Mucosa of rectum (tissue), 2 donors: ENCODE results near the gene ZIC5.

Experiments used
- H3K27ac ChIP-seq, 2 donors: one replicate each; pipeline ENCODE4 v1.7.0; 2013; ENCODE audit warnings: inconsistent platforms in 2 of 2, low read depth in 2 of 2, low read length in 2 of 2
- H3K27me3 ChIP-seq, 2 donors: one replicate each; pipeline ENCODE4 v1.7.0; 2013; ENCODE audit warnings: low read length in 2 of 2; ENCODE audit not compliant: control insufficient read depth in 2 of 2, insufficient read depth in 2 of 2
- H3K36me3 ChIP-seq, 2 donors: one replicate each; pipeline ENCODE4 v1.7.0; 2013; ENCODE audit warnings: low read length in 2 of 2; ENCODE audit not compliant: control insufficient read depth in 2 of 2, insufficient read depth in 2 of 2
- H3K4me1 ChIP-seq, 2 donors: one replicate each; pipeline ENCODE4 v1.7.0; 2013; ENCODE audit warnings: low read length in 2 of 2, mild to moderate bottlenecking in 1 of 2; ENCODE audit not compliant: control insufficient read depth in 2 of 2, insufficient read depth in 2 of 2
- H3K4me3 ChIP-seq, 2 donors: one replicate each; pipeline ENCODE4 v1.7.0; 2013; ENCODE audit warnings: low read length in 2 of 2
- H3K9ac ChIP-seq, 2 donors: one replicate each; pipeline ENCODE4 v1.7.0; 2013; ENCODE audit warnings: low read length in 2 of 2, low read depth in 1 of 2, mild to moderate bottlenecking in 1 of 2
- H3K9me3 ChIP-seq, 2 donors: one replicate each; pipeline ENCODE4 v1.7.0; 2013; ENCODE audit warnings: low read length in 2 of 2; ENCODE audit not compliant: control insufficient read depth in 2 of 2
- donor health status: healthy.
- donor health status: Normal muscosa, but diverticular disease.

ZIC5 gene

DNA sequence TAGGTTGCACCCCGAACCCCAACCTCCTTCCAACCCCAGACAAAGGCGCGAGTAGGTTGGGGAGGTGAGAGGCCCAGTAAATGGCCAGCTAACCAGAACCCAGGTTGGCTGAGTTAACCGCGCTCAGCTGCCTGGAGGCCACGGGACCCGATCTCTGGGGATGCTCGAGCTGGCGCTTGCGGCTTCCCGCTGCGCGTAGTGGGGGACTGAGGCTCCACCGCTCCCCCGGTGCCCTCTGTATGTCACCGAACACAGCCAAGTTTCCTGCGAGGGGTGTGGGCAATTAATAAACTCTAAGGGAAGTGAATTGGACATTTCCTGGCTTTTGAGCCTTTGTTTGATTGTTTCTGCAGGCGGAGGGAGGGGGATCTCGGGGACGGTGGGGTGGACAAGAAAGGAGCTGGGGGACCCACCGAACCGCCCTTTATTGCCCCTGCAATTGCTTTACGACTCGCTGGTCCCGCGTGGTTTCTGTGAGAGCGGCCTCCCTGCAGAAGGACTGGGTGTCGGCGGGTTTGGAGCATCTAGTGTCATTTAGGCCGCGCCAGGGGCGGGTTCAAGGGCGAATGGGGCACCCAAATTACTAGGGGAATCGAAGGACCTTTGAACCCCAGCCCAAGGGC, 3.5 kb upstream of the ZIC5 start:
- Histone ChIP-seq H3K9ac (no peak overlapping the region), H3K4me1 (peaks cover 11 to 15% of the 10 kb centered on the region in 2 donors), H3K4me3 (no peak overlapping the region), H3K9me3 (no peaks in the 10 kb centered on the region), H3K27me3 (peaks cover 71 to 87% of the 10 kb centered on the region in 2 donors), H3K36me3 (no peaks in the 10 kb centered on the region), H3K27ac (no peak overlapping the region)

DNA sequence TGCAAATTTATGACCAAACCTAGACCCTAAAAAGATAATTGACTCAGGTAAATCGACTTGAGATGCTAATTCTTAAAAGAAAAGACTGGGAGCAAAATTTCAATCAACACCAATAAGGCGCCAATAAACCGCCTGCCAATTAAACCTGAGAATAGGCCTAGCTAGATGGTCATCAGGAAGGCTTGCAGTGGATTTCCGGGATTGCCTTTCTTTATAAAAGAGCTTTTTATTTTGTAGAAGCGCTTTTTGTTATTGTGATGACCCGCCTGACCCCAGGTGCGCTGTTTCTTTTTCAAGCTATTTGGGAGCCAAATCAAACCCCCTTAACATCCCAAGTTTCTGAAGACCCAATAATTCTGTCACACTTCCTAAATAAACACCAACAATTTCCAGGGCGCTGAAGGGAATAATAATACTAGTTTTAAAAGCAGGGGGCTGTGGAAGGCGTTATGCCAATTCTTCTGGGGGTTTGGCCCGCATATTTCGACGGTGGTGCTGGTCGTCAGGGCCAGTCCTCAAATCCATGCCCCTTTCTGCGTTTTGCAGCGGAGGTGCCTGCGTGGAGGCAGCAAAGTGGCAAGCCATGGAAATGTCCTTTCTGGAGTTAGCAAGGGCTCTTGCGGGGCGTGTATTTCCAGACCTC, 2.9 kb upstream of the ZIC5 start:
- H3K9ac ChIP-seq, result no peak overlapping the region
- no peaks in the 10 kb centered on the region for H3K36me3 ChIP-seq
- no peak overlapping the region for H3K4me3 ChIP-seq
- H3K9me3 ChIP-seq, result no peaks in the 10 kb centered on the region
- no peak overlapping the region for H3K27ac ChIP-seq
- H3K27me3 ChIP-seq, result peaks cover 69 to 84% of the 10 kb centered on the region in 2 donors
- H3K4me1 ChIP-seq, result peaks cover 8 to 10% of the 10 kb centered on the region in 2 donors

DNA sequence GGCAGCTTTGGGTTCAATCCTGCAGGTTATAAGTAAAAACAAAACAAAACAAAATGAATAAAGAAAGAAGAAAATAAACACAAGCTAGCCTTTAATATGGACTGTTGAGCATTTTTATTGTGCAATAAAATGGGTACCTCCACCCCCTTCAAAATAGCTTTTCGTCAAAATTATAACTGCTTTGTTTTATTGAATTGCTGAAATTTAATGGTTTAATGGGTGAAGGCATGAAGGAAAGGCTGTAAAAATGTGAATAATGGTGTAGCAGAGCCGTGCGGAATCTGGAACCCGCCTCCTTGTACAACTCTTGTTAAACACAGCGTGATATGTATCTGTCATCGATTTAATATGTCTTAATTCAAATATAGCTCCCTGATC, 2.2 kb upstream of the ZIC5 start:
- H3K4me1 ChIP-seq, result peaks cover 12 to 15% of the 10 kb centered on the region in 2 donors
- H3K4me3 ChIP-seq, result no peak overlapping the region
- H3K9me3 ChIP-seq, result no peaks in the 10 kb centered on the region
- H3K27me3 ChIP-seq, result peaks cover 69 to 85% of the 10 kb centered on the region in 2 donors
- H3K27ac ChIP-seq, result no peak overlapping the region
- H3K36me3 ChIP-seq, result no peaks in the 10 kb centered on the region
- H3K9ac ChIP-seq, result no peak overlapping the region

DNA sequence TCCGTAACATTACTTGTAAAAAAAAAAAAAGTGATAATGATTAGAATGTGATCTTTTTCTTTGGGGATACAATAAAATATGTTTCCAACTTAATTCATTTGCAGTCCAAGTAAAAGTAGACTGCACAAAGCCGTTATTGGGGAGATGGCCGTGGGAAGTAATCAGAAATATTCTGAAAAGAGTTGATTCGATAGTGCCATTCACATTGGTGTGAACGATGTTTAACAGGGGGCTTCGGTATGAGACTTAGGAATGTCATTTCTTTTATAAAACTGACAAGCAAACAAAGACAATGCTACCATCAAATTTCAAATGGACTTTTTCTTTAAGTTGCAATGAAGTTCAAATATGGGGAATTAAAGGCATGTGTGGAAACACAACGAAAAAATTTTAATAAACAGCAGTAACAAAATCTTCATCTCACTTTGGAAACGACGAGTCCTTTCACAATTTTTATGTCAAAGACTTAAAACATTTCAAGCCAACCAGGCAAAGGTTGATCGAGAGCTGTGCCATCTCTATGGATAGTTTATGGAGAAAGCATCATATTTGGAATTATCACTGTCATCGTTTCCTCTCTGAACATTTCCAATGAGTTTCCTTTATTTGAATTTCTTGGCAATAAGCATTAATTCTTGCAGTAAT, 1.7 kb upstream of the ZIC5 start:
- Histone ChIP-seq H3K36me3 (no peaks in the 10 kb centered on the region), H3K27me3 (peaks cover 65 to 82% of the 10 kb centered on the region in 2 donors), H3K9ac (no peak overlapping the region), H3K9me3 (no peaks in the 10 kb centered on the region), H3K4me1 (peaks cover 12 to 17% of the 10 kb centered on the region in 2 donors), H3K4me3 (no peak overlapping the region), H3K27ac (no peak overlapping the region)

DNA sequence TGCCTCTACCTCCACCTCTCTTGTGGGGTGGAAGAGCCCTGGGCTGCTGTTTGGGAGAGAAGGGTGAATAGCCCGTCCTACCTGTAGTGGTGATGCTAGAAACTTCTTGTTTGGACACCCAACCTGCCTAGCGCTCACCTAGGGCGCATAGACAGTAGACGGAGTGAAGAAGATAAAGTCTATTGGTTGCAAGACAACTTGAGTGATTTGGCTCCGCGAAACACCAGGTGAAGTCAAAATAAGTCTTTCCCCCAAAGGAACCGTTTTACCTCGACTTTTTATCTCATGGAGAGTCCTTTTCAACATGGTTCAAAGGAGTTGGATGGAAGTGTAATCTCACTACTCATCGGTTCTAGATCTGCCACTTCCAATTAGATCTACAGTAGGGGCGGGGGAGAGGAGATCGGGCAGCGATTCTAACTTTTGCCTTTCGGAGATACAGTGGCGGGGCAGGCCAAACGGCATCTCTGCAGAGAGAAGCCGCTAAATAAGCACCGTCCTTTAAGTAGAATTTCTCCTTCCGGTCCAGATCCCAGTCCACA, 694 bp upstream of the ZIC5 start:
- Histone ChIP-seq H3K27ac (no peak overlapping the region), H3K27me3 (peaks cover 65 to 83% of the 10 kb centered on the region in 2 donors), H3K9me3 (no peaks in the 10 kb centered on the region), H3K36me3 (no peaks in the 10 kb centered on the region), H3K4me3 (no peak overlapping the region), H3K4me1 (peaks cover 12 to 20% of the 10 kb centered on the region in 2 donors), H3K9ac (no peak overlapping the region)

DNA sequence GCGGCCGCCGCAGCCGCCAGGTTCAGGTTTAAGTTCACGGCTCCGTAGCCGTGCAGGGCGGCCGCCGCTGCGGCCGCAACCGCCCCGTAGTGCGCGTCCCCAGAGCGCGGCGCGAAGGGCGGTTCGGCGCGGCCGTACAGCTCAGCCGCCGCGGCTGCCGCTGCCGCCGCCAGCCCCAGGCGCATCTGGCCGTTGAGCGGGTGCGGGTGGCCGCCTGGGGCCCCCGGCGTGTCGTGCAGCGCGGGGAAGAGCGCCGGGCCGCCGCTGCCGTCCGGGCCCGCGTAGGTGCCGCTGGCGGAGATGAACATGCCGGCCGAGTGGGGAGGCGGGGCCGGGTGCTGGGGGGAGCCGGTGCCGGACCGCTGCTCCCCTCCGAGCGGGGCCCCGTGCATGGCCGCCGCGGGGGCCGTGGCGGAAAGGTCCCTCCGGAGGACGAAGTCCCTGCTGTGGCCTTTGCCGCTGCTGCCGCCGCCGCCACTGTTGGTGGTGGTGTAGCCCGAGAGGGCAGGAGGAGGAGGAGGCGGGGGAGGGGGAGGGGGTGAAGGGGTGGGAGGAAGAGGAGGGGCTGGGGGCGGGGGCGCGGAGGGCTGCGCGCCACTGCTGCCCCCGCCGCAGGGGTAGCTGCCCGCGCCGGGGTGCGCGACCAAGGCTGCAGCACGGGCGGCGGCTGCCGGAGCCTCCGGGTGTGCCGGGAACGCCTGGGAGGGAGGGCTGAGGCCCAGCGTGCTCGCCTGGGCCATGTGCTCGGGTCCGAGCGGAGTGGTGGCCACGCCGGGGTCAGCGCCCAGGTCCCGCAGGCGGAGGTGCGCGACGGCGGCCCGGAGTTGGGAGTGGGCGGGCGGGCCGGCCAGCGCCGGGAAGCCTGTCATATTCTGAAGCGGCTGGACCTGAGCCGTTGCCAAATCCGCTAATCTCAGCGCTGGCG, 654 bp downstream of the ZIC5 start:
- Histone ChIP-seq H3K36me3 (no peaks in the 10 kb centered on the region), H3K9ac (no peak overlapping the region), H3K9me3 (no peaks in the 10 kb centered on the region), H3K4me3 (no peak overlapping the region), H3K27ac (no peak overlapping the region), H3K27me3 (peaks cover 67 to 83% of the 10 kb centered on the region in 2 donors), H3K4me1 (peaks cover 12 to 20% of the 10 kb centered on the region in 2 donors)

DNA sequence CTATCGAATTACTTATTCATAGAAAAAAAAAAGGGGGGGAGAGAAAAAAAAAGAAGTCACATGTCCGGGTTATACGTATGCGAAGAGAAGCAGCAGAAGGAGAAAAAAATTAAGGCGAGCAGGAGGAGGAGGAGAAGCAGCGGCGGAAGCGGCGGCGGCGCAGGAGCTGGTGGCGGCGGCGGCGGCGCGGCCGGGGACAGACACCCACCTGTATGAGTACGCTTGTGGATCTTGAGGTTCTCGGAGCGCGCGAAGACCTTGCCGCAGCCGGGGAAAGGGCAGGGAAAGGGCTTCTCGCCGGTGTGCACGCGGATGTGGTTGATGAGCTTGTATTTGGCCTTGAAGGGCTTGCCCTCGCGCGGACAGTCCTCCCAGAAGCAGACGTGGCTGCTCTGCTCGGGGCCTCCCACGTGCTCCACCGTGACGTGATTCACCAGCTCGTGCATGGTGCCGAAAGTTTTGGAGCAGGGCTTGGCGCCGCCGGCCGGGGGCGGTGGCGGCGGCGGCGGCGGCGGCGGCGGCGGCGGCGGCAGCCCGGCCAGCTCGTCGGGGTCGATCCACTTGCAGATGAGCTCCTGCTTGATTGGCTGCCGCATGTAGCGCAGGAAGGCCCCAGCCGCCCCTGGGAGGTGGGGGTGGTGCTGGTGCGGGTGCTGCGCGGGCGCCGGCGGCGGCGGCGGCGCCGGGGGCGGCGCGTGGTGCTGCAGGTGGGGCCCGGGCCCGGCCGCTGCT, 1.5 kb downstream of the ZIC5 start:
- peaks cover 12 to 20% of the 10 kb centered on the region in 2 donors for H3K4me1 ChIP-seq
- no peak overlapping the region for H3K27ac ChIP-seq
- no peaks in the 10 kb centered on the region for H3K9me3 ChIP-seq
- H3K9ac ChIP-seq, result no peak overlapping the region
- no peaks in the 10 kb centered on the region for H3K36me3 ChIP-seq
- peak overlapping the region; percentile 38 to 60 for H3K4me3 ChIP-seq
- H3K27me3 ChIP-seq, result peaks cover 67 to 83% of the 10 kb centered on the region in 2 donors

DNA sequence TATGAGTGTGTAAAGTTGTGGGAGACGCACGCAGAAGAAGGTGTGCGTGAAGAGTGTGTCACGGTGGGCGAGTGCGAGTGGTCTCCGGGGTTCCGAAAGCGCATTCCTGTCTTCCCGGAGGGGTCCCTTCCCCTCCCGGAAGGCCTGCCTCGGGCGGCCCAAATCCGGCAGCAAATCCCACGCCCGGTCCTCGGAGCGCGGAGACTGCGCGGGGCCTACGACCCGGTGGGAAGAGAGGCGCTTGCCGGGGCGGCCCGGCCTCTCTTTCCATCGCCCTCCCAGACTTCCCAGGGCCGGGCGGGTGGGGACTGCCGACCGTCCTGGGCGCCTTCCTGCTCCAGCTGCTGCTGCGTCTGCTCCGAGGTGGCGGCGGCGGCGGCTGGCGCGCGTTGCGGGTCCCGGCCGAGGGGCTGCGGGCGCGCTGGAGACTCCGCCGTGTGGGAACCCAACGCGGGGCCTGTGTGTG, 2.1 kb downstream of the ZIC5 start:
- no peak overlapping the region for H3K27ac ChIP-seq
- H3K4me1 ChIP-seq, result peaks cover 12 to 20% of the 10 kb centered on the region in 2 donors
- H3K27me3 ChIP-seq, result peaks cover 64 to 80% of the 10 kb centered on the region in 2 donors
- no peak overlapping the region for H3K4me3 ChIP-seq
- H3K9me3 ChIP-seq, result no peaks in the 10 kb centered on the region
- no peaks in the 10 kb centered on the region for H3K36me3 ChIP-seq
- H3K9ac ChIP-seq, result no peak overlapping the region
